ENCODE measurements around the gene CCDC92B. TPM values are rescaled to one million over a fixed set of nuclear protein-coding genes. Genes with fewer than 3 reads are reported as not detected.

CCDC92B gene
- total RNA-seq, 1 experiment from 2014 or later = 15.2 TPM

DNA sequence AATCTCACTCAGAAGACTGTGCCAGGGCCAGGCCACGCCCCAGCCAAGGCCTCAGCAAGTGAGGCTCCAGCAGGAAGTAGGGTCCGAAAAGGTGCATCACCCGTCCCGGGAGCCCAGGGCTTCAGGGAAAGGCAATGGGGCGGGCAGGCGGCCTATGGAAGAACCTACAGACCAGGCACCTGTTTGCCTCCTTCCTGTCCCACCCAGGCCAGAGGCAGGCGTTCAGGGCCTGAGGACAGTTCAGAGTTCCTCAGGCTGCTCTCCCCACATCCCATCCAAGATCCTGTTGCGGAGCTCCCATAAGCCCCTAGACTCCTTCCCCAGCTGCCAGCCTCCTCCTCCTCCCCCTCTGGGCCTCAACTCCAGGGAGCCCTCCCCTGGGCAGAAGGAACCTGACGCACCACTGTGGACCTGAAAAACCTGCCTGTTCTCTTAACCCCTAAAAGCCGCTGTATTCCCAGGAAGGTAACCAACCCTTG, 40.2 kb downstream of the CCDC92B start:
- Mint-ChIP-seq H3K4me1 (peaks cover 52% of the 10 kb centered on the region), H3K27ac (peak overlapping the region; percentile 23; the same call in 1 of the 2 replicates), H3K9me3 (no peaks in the 10 kb centered on the region), H3K36me3 (no peaks in the 10 kb centered on the region), H3K27me3 (ENCODE audit: low read depth) (peaks cover 7% of the 10 kb centered on the region), H3K4me3 (peak overlapping the region; percentile 22; the same call in 1 of the 2 replicates)
- DNase-seq (ENCODE audit: low spot score) = no peak
- TF ChIP-seq ZNF423 (CRISPR knock-in tag; IDR thresholded peaks at IDR 0.05) (0 out of 2 replicates have a peak, but pooled peaks have one; percentile 27), GTF2I (CRISPR knock-in tag; conservative IDR thresholded peaks at IDR 0.05) (no peak), FOXP1 (CRISPR knock-in tag; IDR thresholded peaks at IDR 0.05; ENCODE audit: borderline replicate concordance) (peak; percentile 37; the same call in 1 of the 2 replicates)
- peak; percentile 4 for ATAC-seq
- CTCF ChIA-PET = interaction anchor here (0.5 to 2.0 kb wide), 5 partner anchors 12 to 356 kb away, joined by 3 to 5 read pairs (median 4); partner anchors contain the start of gene CCDC92B
- POLR2A ChIA-PET = interaction anchor here (1.4 kb wide), 1 partner anchor 15 kb away, joined by 4 read pairs; no protein-coding TSS in a partner anchor

DNA sequence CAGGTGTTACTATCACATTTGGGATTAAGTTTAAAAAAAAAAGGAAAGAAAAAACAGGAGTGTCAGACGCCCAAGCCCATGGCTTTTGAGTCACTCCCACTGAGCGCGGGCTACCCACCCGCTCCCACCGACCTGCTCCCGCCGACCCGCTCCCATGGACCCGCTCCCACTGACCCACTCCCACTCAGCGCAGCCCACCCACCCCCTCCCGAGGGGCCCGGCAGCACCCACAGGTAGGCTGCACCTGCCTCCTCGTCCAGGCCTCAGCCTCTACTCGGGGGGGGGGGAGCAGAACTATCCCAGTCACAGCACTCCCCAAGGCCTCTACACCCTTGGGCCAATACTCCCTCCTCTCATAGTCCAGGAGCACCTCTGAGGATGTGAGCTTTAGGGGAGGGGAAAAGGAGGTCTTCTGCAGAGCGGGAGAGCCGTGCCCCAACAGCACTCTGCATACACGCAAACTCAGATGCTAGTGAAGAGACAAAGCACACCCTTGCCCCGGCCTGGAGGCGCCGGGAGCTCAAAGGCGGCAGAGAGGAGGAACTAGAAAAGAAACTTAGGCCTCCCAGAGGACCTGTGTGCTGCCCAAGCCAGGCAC, 40.8 kb downstream of the CCDC92B start:
- Mint-ChIP-seq H3K4me1 (peaks cover 52% of the 10 kb centered on the region), H3K4me3 (no peak overlapping the region), H3K9me3 (no peaks in the 10 kb centered on the region), H3K36me3 (no peaks in the 10 kb centered on the region), H3K27ac (no peak overlapping the region; the same call in 1 of the 2 replicates), H3K27me3 (ENCODE audit: low read depth) (peaks cover 7% of the 10 kb centered on the region)
- DNase-seq (ENCODE audit: low spot score) (no peak), ATAC-seq (no peak)
- ChIA-PET CTCF (interaction anchor here (0.7 to 1.6 kb wide), 4 partner anchors 15 to 326 kb away, joined by 3 to 8 read pairs (median 4); partner anchors contain the start of gene CCDC92B), POLR2A (interaction anchor here (1.4 kb wide), 1 partner anchor 15 kb away, joined by 4 read pairs; no protein-coding TSS in a partner anchor)
- TF ChIP-seq HMGA2 (CRISPR knock-in tag; IDR thresholded peaks at IDR 0.05) (no peak), NR3C1 (CRISPR knock-in tag; conservative IDR thresholded peaks at IDR 0.05; ENCODE audit: low read depth) (no peak), RORB (CRISPR knock-in tag; IDR thresholded peaks at IDR 0.05) (no peak), TCF7 (CRISPR knock-in tag; IDR thresholded peaks at IDR 0.05; ENCODE audit: low read depth) (no peak), GRHL2 (CRISPR knock-in tag; IDR thresholded peaks at IDR 0.05; ENCODE audit: insufficient replicate concordance, severe bottlenecking) (no peak), FOXK1 (CRISPR knock-in tag; IDR thresholded peaks at IDR 0.05) (no peak), ZBTB21 (CRISPR knock-in tag; IDR thresholded peaks at IDR 0.05; ENCODE audit: borderline replicate concordance) (no peak), SP1 (CRISPR knock-in tag; conservative IDR thresholded peaks at IDR 0.05) (no peak), ZNF121 (CRISPR knock-in tag; IDR thresholded peaks at IDR 0.05) (no peak), NFATC4 (CRISPR knock-in tag; IDR thresholded peaks at IDR 0.05) (no peak), NR1H2 (CRISPR knock-in tag; IDR thresholded peaks at IDR 0.05) (no peak), NR2C2 (CRISPR knock-in tag; IDR thresholded peaks at IDR 0.05) (no peak)
- TF ChIP-seq, protein P1, sequence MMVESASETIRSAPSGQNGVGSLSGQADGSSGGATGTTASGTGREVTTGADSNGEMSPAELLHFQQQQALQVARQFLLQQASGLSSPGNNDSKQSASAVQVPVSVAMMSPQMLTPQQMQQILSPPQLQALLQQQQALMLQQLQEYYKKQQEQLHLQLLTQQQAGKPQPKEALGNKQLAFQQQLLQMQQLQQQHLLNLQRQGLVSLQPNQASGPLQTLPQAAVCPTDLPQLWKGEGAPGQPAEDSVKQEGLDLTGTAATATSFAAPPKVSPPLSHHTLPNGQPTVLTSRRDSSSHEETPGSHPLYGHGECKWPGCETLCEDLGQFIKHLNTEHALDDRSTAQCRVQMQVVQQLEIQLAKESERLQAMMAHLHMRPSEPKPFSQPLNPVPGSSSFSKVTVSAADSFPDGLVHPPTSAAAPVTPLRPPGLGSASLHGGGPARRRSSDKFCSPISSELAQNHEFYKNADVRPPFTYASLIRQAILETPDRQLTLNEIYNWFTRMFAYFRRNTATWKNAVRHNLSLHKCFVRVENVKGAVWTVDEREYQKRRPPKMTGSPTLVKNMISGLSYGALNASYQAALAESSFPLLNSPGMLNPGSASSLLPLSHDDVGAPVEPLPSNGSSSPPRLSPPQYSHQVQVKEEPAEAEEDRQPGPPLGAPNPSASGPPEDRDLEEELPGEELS (CRISPR knock-in tag; IDR thresholded peaks at IDR 0.05) = no peak
- TF ChIP-seq, protein P2, sequence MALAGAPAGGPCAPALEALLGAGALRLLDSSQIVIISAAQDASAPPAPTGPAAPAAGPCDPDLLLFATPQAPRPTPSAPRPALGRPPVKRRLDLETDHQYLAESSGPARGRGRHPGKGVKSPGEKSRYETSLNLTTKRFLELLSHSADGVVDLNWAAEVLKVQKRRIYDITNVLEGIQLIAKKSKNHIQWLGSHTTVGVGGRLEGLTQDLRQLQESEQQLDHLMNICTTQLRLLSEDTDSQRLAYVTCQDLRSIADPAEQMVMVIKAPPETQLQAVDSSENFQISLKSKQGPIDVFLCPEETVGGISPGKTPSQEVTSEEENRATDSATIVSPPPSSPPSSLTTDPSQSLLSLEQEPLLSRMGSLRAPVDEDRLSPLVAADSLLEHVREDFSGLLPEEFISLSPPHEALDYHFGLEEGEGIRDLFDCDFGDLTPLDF (CRISPR knock-in tag; IDR thresholded peaks at IDR 0.05) = no peak
- TF ChIP-seq, protein P3, sequence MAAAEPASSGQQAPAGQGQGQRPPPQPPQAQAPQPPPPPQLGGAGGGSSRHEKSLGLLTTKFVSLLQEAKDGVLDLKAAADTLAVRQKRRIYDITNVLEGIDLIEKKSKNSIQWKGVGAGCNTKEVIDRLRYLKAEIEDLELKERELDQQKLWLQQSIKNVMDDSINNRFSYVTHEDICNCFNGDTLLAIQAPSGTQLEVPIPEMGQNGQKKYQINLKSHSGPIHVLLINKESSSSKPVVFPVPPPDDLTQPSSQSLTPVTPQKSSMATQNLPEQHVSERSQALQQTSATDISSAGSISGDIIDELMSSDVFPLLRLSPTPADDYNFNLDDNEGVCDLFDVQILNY (CRISPR knock-in tag; IDR thresholded peaks at IDR 0.05) = no peak
- TF ChIP-seq, protein P4, sequence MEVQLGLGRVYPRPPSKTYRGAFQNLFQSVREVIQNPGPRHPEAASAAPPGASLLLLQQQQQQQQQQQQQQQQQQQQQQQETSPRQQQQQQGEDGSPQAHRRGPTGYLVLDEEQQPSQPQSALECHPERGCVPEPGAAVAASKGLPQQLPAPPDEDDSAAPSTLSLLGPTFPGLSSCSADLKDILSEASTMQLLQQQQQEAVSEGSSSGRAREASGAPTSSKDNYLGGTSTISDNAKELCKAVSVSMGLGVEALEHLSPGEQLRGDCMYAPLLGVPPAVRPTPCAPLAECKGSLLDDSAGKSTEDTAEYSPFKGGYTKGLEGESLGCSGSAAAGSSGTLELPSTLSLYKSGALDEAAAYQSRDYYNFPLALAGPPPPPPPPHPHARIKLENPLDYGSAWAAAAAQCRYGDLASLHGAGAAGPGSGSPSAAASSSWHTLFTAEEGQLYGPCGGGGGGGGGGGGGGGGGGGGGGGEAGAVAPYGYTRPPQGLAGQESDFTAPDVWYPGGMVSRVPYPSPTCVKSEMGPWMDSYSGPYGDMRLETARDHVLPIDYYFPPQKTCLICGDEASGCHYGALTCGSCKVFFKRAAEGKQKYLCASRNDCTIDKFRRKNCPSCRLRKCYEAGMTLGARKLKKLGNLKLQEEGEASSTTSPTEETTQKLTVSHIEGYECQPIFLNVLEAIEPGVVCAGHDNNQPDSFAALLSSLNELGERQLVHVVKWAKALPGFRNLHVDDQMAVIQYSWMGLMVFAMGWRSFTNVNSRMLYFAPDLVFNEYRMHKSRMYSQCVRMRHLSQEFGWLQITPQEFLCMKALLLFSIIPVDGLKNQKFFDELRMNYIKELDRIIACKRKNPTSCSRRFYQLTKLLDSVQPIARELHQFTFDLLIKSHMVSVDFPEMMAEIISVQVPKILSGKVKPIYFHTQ (CRISPR knock-in tag; IDR thresholded peaks at IDR 0.05) = no peak
- TF ChIP-seq, protein P5, sequence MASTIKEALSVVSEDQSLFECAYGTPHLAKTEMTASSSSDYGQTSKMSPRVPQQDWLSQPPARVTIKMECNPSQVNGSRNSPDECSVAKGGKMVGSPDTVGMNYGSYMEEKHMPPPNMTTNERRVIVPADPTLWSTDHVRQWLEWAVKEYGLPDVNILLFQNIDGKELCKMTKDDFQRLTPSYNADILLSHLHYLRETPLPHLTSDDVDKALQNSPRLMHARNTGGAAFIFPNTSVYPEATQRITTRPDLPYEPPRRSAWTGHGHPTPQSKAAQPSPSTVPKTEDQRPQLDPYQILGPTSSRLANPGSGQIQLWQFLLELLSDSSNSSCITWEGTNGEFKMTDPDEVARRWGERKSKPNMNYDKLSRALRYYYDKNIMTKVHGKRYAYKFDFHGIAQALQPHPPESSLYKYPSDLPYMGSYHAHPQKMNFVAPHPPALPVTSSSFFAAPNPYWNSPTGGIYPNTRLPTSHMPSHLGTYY (CRISPR knock-in tag; IDR thresholded peaks at IDR 0.05) = no peak

All from WTC11 (cell line).